Spinal cord (tissue), 10 donors: Measurements from ENCODE around the gene EIF2S2. TPM values are rescaled to one million over a fixed set of nuclear protein-coding genes. Genes with fewer than 3 reads are reported as not detected.

Experiments used
- DNase-seq, 6 donors: peaks; one replicate each; pipeline versions ENCODE4 v3.0.0 to v3.0.0-alpha.2; 2013 to 2015; ENCODE audit warnings: low spot score in 6 of 6, low read depth in 4 of 6
- H3K27ac ChIP-seq: one replicate; pipeline ENCODE4 v1.5.1; 2013; ENCODE audit warnings: low read depth, low read length, control low read depth
- H3K27me3 ChIP-seq: one replicate; pipeline ENCODE4 v1.6.1; 2013; ENCODE audit warnings: low read length; ENCODE audit not compliant: control insufficient read depth, insufficient read depth
- H3K36me3 ChIP-seq: one replicate; pipeline ENCODE4 v1.6.1; 2013; ENCODE audit warnings: low read length; ENCODE audit not compliant: control insufficient read depth, insufficient read depth
- H3K4me1 ChIP-seq: one replicate; pipeline ENCODE4 v1.6.1; 2013; ENCODE audit warnings: low read length; ENCODE audit not compliant: control insufficient read depth, insufficient read depth
- H3K4me3 ChIP-seq: one replicate; pipeline ENCODE4 v1.5.1; 2013; ENCODE audit warnings: low read depth, low read length, control low read depth
- H3K9me3 ChIP-seq: one replicate; pipeline ENCODE4 v1.6.1; 2013; ENCODE audit warnings: low read length; ENCODE audit not compliant: control insufficient read depth, insufficient read depth
- WGBS: methylation state at CpG from one replicate; pipeline ENCODE4 v1.1.5; 2013; ENCODE audit warnings: missing lambda C conversion rate; ENCODE audit not compliant: insufficient coverage; 5-methylcytosine and 5-hydroxymethylcytosine counted together
- polyA plus RNA-seq, 2 donors: library from polyadenylated mRNA; unstranded; fragments of 120-200 nt; gene quantifications; one replicate each; pipeline ENCODE4 v1.2.1, GENCODE V29; 2013; ENCODE audit not compliant: insufficient read length in 2 of 2
- total RNA-seq, 2 donors: library from RNA; depleted of rRNA in 1 of 2; stranded (reverse); fragments of 120-200 nt in 1 of 2; fragments of >200 nt in 1 of 2; gene quantifications; one replicate each; pipeline versions ENCODE4 v1.2.3 to v1.2.4, GENCODE V29; 2013 to 2014
- donor health status: healthy.

The EIF2S2 gene
- total and polyA plus RNA-seq, 4 donors = 40.8 to 68.6 (median 45.4) TPM

DNA sequence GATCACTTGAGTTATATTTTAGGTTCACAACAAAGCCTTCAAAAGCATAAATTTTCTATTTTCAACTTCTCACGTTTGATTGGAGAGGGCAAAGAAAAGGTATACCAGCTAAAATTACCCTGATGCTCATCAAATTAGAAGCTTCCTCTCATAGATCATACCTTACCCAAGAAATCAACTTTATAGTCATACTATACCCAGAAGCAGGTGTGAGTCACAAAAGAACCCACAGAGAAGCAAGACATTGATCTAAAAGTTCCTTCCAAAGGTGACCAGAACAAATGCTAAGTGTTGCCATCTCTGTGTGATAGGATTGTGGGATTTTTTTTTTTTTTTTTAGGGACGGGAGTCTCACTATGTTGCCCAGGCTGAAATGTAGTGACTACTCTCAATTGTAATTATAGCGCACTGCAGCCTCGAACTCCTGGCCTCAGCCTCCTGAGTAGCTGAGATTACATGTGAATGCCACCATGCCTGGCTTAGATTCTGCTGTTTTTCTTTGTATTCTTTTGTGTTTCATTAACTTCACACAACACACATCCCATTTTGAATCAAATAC lies 3.3 kb downstream of the EIF2S2 start:
- no peak for DNase-seq
- Histone ChIP-seq H3K4me1 (peaks cover 8% of the 10 kb centered on the region), H3K4me3 (no peak overlapping the region), H3K27ac (no peak overlapping the region), H3K36me3 (peaks cover 14% of the 10 kb centered on the region), H3K27me3 (no peaks in the 10 kb centered on the region), H3K9me3 (no peaks in the 10 kb centered on the region)
- 100% methylated on average over 1 of the region's 4 CpGs for WGBS

DNA sequence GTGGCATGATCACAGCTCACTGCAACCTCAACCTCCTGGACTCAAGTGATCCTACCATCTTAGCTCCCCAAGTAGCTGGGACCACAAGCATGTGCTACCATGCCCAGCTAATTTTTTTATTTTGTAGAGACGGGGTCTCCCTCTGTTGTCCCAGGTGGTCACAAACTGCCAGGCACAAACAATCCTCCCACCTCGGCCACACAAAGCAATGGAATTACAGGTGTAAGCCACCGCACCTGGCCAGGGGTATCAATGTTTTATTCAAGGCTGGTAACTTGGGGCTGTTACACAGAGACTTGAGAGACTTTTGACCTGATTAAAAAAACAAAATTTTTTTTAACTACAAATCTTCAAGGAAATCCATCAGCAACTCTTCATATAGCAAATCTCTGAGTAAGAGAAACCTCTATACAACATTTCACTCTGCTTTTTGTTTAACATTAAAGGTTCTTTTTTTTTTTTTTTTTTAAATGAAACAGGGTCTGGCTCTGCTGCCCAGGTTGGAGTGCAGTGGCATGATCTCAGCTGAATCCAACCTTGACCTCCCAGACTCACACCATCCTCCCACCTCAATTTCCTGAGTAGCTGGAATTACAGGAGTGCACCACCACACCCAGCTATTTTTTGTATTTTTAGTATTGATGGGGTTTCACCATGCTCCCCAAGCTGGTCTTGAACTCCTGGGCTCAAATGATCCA lies 5.9 kb downstream of the EIF2S2 start:
- H3K4me1 ChIP-seq = peaks cover 3% of the 10 kb centered on the region

DNA sequence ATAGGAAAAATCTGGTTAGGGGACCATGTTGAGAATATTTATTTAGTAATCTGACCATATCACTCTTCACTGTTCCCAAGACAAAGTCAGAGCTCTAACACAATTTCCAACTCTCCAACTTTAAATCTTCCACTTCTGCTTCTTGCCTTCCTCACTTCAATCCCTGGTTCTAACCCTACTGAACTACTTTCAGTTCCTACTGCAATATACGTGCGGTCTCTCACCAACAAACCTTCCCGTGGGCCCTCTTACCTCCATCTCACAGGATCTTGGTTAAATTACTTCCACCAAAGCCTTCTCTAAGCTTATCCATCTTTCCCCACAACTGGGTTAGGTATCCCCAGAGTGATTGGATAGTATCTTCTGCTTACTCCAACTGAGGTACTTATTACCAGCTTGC lies 8.0 kb downstream of the EIF2S2 start:
- no peaks in the 10 kb centered on the region for H3K4me1 ChIP-seq
- H3K4me3 ChIP-seq = no peak overlapping the region
- H3K9me3 ChIP-seq = no peaks in the 10 kb centered on the region
- no peak for DNase-seq
- WGBS = 90% methylated on average over 2 of the region's 3 CpGs
- no peaks in the 10 kb centered on the region for H3K27me3 ChIP-seq
- no peak overlapping the region for H3K27ac ChIP-seq
- H3K36me3 ChIP-seq = peaks cover 35% of the 10 kb centered on the region

More for the DNA sequence above, 5.9 kb downstream of the EIF2S2 start:
- no peak overlapping the region for H3K27ac ChIP-seq
- no peaks in the 10 kb centered on the region for H3K9me3 ChIP-seq
- no peaks in the 10 kb centered on the region for H3K27me3 ChIP-seq
- no peak for DNase-seq
- no peak overlapping the region for H3K4me3 ChIP-seq
- H3K36me3 ChIP-seq = peaks cover 26% of the 10 kb centered on the region
- WGBS = 86% methylated on average over 1 of the region's 3 CpGs

DNA sequence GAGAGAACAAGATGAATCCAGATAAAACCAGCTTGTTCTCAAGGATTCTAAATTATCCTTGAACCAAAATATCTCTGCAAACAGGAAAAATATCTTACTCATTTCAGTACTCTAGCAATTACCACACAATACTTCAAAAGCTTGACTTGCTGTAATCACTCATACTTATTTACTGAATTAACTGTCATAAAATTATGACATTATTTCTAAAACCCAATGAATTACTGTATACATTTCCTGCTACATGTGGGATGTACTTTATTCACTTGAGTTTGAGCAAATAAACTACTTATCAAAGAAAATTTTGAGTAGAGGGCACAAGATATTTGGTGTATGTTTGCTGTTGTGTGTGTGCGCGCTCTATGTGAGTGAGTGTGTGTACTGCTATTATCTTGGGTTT lies 9.7 kb downstream of the EIF2S2 start:
- Histone ChIP-seq H3K27ac (no peak overlapping the region), H3K4me3 (no peak overlapping the region), H3K4me1 (no peaks in the 10 kb centered on the region), H3K9me3 (no peaks in the 10 kb centered on the region), H3K27me3 (no peaks in the 10 kb centered on the region), H3K36me3 (peaks cover 39% of the 10 kb centered on the region)
- no peak for DNase-seq
- WGBS = no CpG with 5 or more reads among the region's 2 CpGs

DNA sequence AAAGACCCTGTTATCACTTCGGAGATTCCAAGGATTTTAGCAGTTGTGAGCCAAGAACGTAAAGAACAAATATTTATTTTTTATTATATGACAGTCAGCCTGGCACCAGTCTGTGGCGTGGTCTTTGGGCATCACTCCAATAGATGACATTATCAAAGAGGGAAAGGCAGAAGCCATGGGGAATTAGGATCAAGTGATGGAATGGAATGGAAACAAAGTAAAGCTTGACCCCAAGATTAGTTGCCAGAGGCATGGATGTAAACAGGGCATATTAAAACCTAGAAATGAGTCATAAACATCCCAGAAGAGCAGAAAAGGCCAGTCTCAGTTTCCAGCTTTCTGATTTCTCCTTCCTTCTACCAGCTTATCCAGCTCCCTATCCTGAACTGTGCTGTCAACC lies 11.5 kb downstream of the EIF2S2 start:
- no peak overlapping the region for H3K27ac ChIP-seq
- no CpG with 5 or more reads among the region's 3 CpGs for WGBS
- no peaks in the 10 kb centered on the region for H3K9me3 ChIP-seq
- H3K4me3 ChIP-seq = no peak overlapping the region
- no peaks in the 10 kb centered on the region for H3K4me1 ChIP-seq
- no peaks in the 10 kb centered on the region for H3K27me3 ChIP-seq
- no peak for DNase-seq
- H3K36me3 ChIP-seq = peaks cover 50% of the 10 kb centered on the region

DNA sequence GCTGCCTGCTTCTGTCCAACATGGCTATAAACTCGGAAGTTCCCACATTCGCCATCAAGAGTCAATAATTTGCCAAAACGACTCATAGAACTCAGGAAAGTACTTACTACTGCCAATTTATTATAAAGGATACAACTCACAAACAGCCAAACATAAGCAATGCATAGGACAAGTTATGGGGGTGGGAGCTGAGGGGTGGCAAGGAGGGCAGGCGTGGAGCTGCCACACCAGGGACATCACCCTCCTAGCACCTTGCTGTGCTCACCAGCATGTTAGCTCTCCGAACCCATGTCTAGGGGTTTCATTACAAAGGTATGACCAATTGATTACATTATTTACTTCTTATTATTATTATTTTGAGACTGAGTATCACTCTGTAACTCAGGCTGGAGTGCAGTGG lies 12.4 kb downstream of the EIF2S2 start:
- WGBS = 100% methylated on average over 1 of the region's 5 CpGs
- H3K4me3 ChIP-seq = no peak overlapping the region

GRCh38 chr20:34098570-34098969 lies 13.5 kb downstream of the EIF2S2 start:
- Histone ChIP-seq H3K9me3 (no peaks in the 10 kb centered on the region), H3K27ac (no peak overlapping the region), H3K4me3 (no peak overlapping the region), H3K36me3 (peaks cover 49% of the 10 kb centered on the region), H3K27me3 (no peaks in the 10 kb centered on the region), H3K4me1 (no peaks in the 10 kb centered on the region)
- no peak for DNase-seq
- no CpG with 5 or more reads among the region's 3 CpGs for WGBS

More for the DNA sequence above, 12.4 kb downstream of the EIF2S2 start:
- Histone ChIP-seq H3K9me3 (no peaks in the 10 kb centered on the region), H3K4me1 (no peaks in the 10 kb centered on the region), H3K36me3 (peaks cover 51% of the 10 kb centered on the region), H3K27ac (no peak overlapping the region), H3K27me3 (no peaks in the 10 kb centered on the region)
- no peak for DNase-seq

- Histone ChIP-seq H3K27me3 (no peaks in the 10 kb centered on the region), H3K36me3 (peaks cover 50% of the 10 kb centered on the region), H3K4me1 (no peaks in the 10 kb centered on the region), H3K4me3 (no peak overlapping the region), H3K9me3 (no peaks in the 10 kb centered on the region), H3K27ac (no peak overlapping the region)
- 36% methylated on average over 4 of the region's 9 CpGs for WGBS
- DNase-seq = no peak
Measured at GRCh38 chr20:34096699-34097444, 15.2 kb downstream of the EIF2S2 start.

- Histone ChIP-seq H3K4me3 (no peak overlapping the region), H3K27ac (no peak overlapping the region), H3K27me3 (no peaks in the 10 kb centered on the region), H3K9me3 (no peaks in the 10 kb centered on the region), H3K36me3 (peaks cover 44% of the 10 kb centered on the region), H3K4me1 (no peaks in the 10 kb centered on the region)
- no peak for DNase-seq
Measured at GRCh38 chr20:34095825-34096224, 16.2 kb downstream of the EIF2S2 start.

GRCh38 chr20:34093895-34094294 lies 18.1 kb downstream of the EIF2S2 start:
- Histone ChIP-seq H3K36me3 (peaks cover 34% of the 10 kb centered on the region), H3K27me3 (no peaks in the 10 kb centered on the region), H3K27ac (no peak overlapping the region), H3K4me3 (no peak overlapping the region), H3K9me3 (no peaks in the 10 kb centered on the region), H3K4me1 (peaks cover 5% of the 10 kb centered on the region)
- no CpG with 5 or more reads among the region's 2 CpGs for WGBS
- DNase-seq = no peak
